IMR-90 (cell line): ENCODE results near the gene IRF6. TPM values are rescaled to one million over a fixed set of nuclear protein-coding genes. Genes with fewer than 3 reads are reported as not detected.

Source experiments
- ATAC-seq: fragments of 200-7000 bp; cut with Tn5 transposase; 2 replicates; pipeline ENCODE4 v1.9.1; 2020; ENCODE audit warnings: low read depth, mild to moderate bottlenecking, moderate library complexity
- BruUV-seq: library from RNA; stranded (reverse); fragments of 400-500 nt; replicated peaks from 2 replicates; lab custom pipeline; 2021; lab: Mats Ljungman, UMichigan
- CTCF ChIA-PET: fragments of 300-600 bp; formaldehyde crosslinking; extraction: SDS; loops from one replicate; lab custom pipeline; 2021; ENCODE audit warnings: antibody characterized with exemption; lab: Yijun Ruan, JAX
- POLR2A ChIA-PET: fragments of 300-600 bp; sonication (Branson Sonifier 250); formaldehyde crosslinking; loops from one replicate; lab custom pipeline; 2022; ENCODE audit warnings: antibody characterized with exemption; ENCODE audit not compliant: unreplicated experiment; lab: Charles Lee
- DNase-seq: peaks from one replicate; pipeline ENCODE4 v3.0.0; 2013
- H2AFZ ChIP-seq: replicated peaks from 2 replicates; pipeline ENCODE3; 2013; ENCODE audit warnings: low read length, mild to moderate bottlenecking; ENCODE audit not compliant: poor library complexity
- H2AK5ac ChIP-seq: 2 replicates; pipeline ENCODE4 v1.6.1; 2013; ENCODE audit warnings: low read depth, low read length, inconsistent platforms
- H2AK9ac ChIP-seq: replicated peaks from 2 replicates; pipeline ENCODE3; 2013; ENCODE audit warnings: mild to moderate bottlenecking, low read depth, low read length, moderate library complexity; ENCODE audit not compliant: poor library complexity
- H2BK120ac ChIP-seq: 2 replicates; pipeline ENCODE4 v1.6.1; 2013; ENCODE audit warnings: low read depth, low read length, inconsistent platforms
- H2BK15ac ChIP-seq: 3 replicates; pipeline ENCODE4 v1.6.1; 2013; ENCODE audit warnings: low read depth, low read length, inconsistent platforms
- H2BK20ac ChIP-seq: 2 replicates; pipeline ENCODE4 v1.6.1; 2013; ENCODE audit warnings: low read depth, mild to moderate bottlenecking, inconsistent platforms, low read length, moderate library complexity
- H2BK5ac ChIP-seq: 2 replicates; pipeline ENCODE4 v1.6.1; 2013; ENCODE audit warnings: mild to moderate bottlenecking, low read depth, low read length, inconsistent platforms; ENCODE audit not compliant: poor library complexity, severe bottlenecking
- H3K14ac ChIP-seq: replicated peaks from 2 replicates; pipeline ENCODE4 v1.6.1; 2013; ENCODE audit warnings: low read depth, low read length, inconsistent platforms
- H3K18ac ChIP-seq: 2 replicates; pipeline ENCODE4 v1.6.1; 2013; ENCODE audit warnings: low read depth, low read length, control low read depth
- H3K23ac ChIP-seq: 2 replicates; pipeline ENCODE4 v1.6.1; 2013; ENCODE audit warnings: low read depth, low read length, inconsistent platforms
- H3K27ac ChIP-seq: 2 replicates; pipeline ENCODE4 v1.5.1; 2013; ENCODE audit warnings: mild to moderate bottlenecking, control low read depth, low read length; ENCODE audit not compliant: insufficient read depth
- H3K27me3 ChIP-seq: 2 replicates; pipeline ENCODE4 v1.6.1; 2013; ENCODE audit warnings: low read length; ENCODE audit not compliant: control insufficient read depth, insufficient read depth
- H3K36me3 ChIP-seq: 2 replicates; pipeline ENCODE4 v1.6.1; 2013; ENCODE audit warnings: low read length, mixed read lengths; ENCODE audit not compliant: control insufficient read depth, insufficient read depth
- H3K4ac ChIP-seq: 2 replicates; pipeline ENCODE4 v1.6.1; 2013; ENCODE audit warnings: low read depth, low read length, inconsistent platforms
- H3K4me1 ChIP-seq: 2 replicates; pipeline ENCODE4 v1.6.1; 2013; ENCODE audit warnings: low read length, mixed read lengths; ENCODE audit not compliant: control insufficient read depth, insufficient read depth
- H3K4me2 ChIP-seq: 2 replicates; pipeline ENCODE4 v1.6.1; 2013; ENCODE audit warnings: low read depth, mild to moderate bottlenecking, control low read depth, low read length, moderate library complexity
- H3K4me3 ChIP-seq: 2 replicates; pipeline ENCODE4 v1.5.1; 2013; ENCODE audit warnings: low read depth, mild to moderate bottlenecking, control low read depth, low read length, moderate library complexity; ENCODE audit not compliant: insufficient read depth
- H3K56ac ChIP-seq: 2 replicates; pipeline ENCODE4 v1.6.1; 2013; ENCODE audit warnings: low read length, inconsistent platforms; ENCODE audit not compliant: insufficient read depth; ENCODE audit errors: extremely low read depth
- H3K79me1 ChIP-seq, 2 experiments: 2 replicates each; pipeline ENCODE4 v1.6.1; 2013; ENCODE audit warnings: low read length in 2 of 2, inconsistent platforms in 1 of 2, low read depth in 1 of 2
- H3K9ac ChIP-seq: 2 replicates; pipeline ENCODE4 v1.6.1; 2013; ENCODE audit warnings: low read depth, low read length, control low read depth
- H3K9me1 ChIP-seq: 2 replicates; pipeline ENCODE4 v1.6.1; 2013; ENCODE audit warnings: low read length, inconsistent platforms; ENCODE audit not compliant: insufficient read depth
- H3K9me3 ChIP-seq: 2 replicates; pipeline ENCODE4 v1.6.1; 2013; ENCODE audit warnings: low read length; ENCODE audit not compliant: control insufficient read depth, insufficient read depth
- H4K20me1 ChIP-seq: 2 replicates; pipeline ENCODE4 v1.6.1; 2013; ENCODE audit warnings: low read length, inconsistent platforms; ENCODE audit not compliant: insufficient read depth
- H4K5ac ChIP-seq: 2 replicates; pipeline ENCODE4 v1.6.1; 2013; ENCODE audit warnings: mild to moderate bottlenecking, low read depth, low read length, control low read depth
- H4K8ac ChIP-seq, 2 experiments: 2 replicates each; pipeline ENCODE4 v1.6.1; 2013; ENCODE audit warnings: low read depth in 2 of 2, low read length in 2 of 2, control low read depth in 1 of 2, inconsistent platforms in 1 of 2
- H4K91ac ChIP-seq: 2 replicates; pipeline ENCODE4 v1.6.1; 2013; ENCODE audit warnings: low read depth, low read length, inconsistent platforms; ENCODE audit not compliant: insufficient read depth
- BHLHE40 ChIP-seq: fragments of 150-350 bp; IDR thresholded peaks from 2 replicates; pipeline ENCODE4 v1.6.1; 2016; ENCODE audit warnings: mild to moderate bottlenecking, low read depth, low read length
- CEBPB ChIP-seq: IDR thresholded peaks from 2 replicates; pipeline ENCODE4 v1.6.1; 2012; ENCODE audit warnings: low read depth, low read length, improper control_type of control experiment
- CHD1 ChIP-seq: IDR thresholded peaks from 2 replicates; pipeline ENCODE4 v1.6.1; 2012; ENCODE audit warnings: low read depth, low read length, improper control_type of control experiment
- FOS ChIP-seq: fragments of 150-350 bp; IDR thresholded peaks from 2 replicates; pipeline ENCODE4 v1.6.1; 2016; ENCODE audit warnings: low read depth, low read length
- MAFK ChIP-seq: IDR thresholded peaks from 2 replicates; pipeline ENCODE4 v1.6.1; 2012; ENCODE audit warnings: low read depth, low read length, improper control_type of control experiment
- MAZ ChIP-seq: IDR thresholded peaks from 2 replicates; pipeline ENCODE4 v1.6.1; 2012; ENCODE audit warnings: low read depth, mild to moderate bottlenecking, low read length, improper control_type of control experiment, moderate library complexity, borderline replicate concordance
- MXI1 ChIP-seq: IDR thresholded peaks from 2 replicates; pipeline ENCODE4 v1.6.1; 2012; ENCODE audit warnings: low read depth, mild to moderate bottlenecking, low read length, moderate library complexity, borderline replicate concordance
- NFE2L2 ChIP-seq: fragments of 150-350 bp; IDR thresholded peaks from 2 replicates; pipeline ENCODE4 v1.6.1; 2016; ENCODE audit warnings: low read depth, mild to moderate bottlenecking, low read length
- POLR2A ChIP-seq: IDR thresholded peaks from 2 replicates; pipeline ENCODE4 v1.6.1; 2012; ENCODE audit warnings: mild to moderate bottlenecking, low read depth, low read length
- RAD21 ChIP-seq: IDR thresholded peaks from 2 replicates; pipeline ENCODE4 v1.6.1; 2012; ENCODE audit warnings: low read length, improper control_type of control experiment
- RCOR1 ChIP-seq: IDR thresholded peaks from 2 replicates; pipeline ENCODE4 v1.6.1; 2012; ENCODE audit warnings: mild to moderate bottlenecking, low read length, improper control_type of control experiment; ENCODE audit not compliant: insufficient replicate concordance
- RFX5 ChIP-seq: IDR thresholded peaks from 2 replicates; pipeline ENCODE4 v1.8.0; 2012; ENCODE audit warnings: low read depth, mild to moderate bottlenecking, low read length, moderate library complexity
- SMC3 ChIP-seq: fragments of 150-350 bp; IDR thresholded peaks from 2 replicates; pipeline ENCODE4 v1.6.1; 2016; ENCODE audit warnings: low read depth, mild to moderate bottlenecking, antibody characterized with exemption, low read length, moderate library complexity
- USF2 ChIP-seq: fragments of 150-350 bp; IDR thresholded peaks from 2 replicates; pipeline ENCODE4 v1.6.1; 2017; ENCODE audit warnings: mild to moderate bottlenecking, antibody characterized with exemption, low read length, low read depth
- WGBS, 2 experiments: methylation state at CpG; one replicate each; pipeline versions ENCODE4 v1.1.5 to v1.1.7; 2013; ENCODE audit warnings: missing lambda C conversion rate in 2 of 2; ENCODE audit not compliant: insufficient read length in 1 of 2; ENCODE audit errors: extremely low coverage in 2 of 2; 5-methylcytosine and 5-hydroxymethylcytosine counted together
- dilution Hi-C: fragments of 300-500 bp; cut with HindIII; formaldehyde crosslinking; loops from one replicate; pipeline ENCODE4 v1.14.3; 2018; ENCODE audit warnings: low sequenced_read_pairs; ENCODE audit not compliant: unreplicated experiment
- in situ Hi-C: fragments of 300-500 bp; cut with MboI; formaldehyde crosslinking; loops from 3 replicates; pipeline ENCODE4 v1.14.3; 2019; ENCODE audit warnings: low sequenced_read_pairs, inconsistent platforms, mixed read lengths
- intact Hi-C: fragments of 100-400 bp; cut with micrococcal nuclease; formaldehyde crosslinking; loops from 2 replicates; pipeline ENCODE4 v1.10.0; 2022
- polyA plus RNA-seq, 3 experiments: library from polyadenylated mRNA; depleted of rRNA; stranded (reverse); fragments of >200 nt; gene quantifications; 2 replicates each; pipeline ENCODE4 v1.2.3, GENCODE V29; 2012; ENCODE audit warnings: low replicate concordance in 1 of 3
- total RNA-seq: library from RNA; depleted of rRNA; stranded (reverse); fragments of >200 nt; gene quantifications from 2 replicates; pipeline ENCODE4 v1.2.3, GENCODE V29; 2012
- TF ChIP-seq, protein P1 (sequence below): fragments of 150-350 bp; IDR thresholded peaks from 2 replicates; pipeline ENCODE4 v1.6.1; 2016; ENCODE audit warnings: low read depth, mild to moderate bottlenecking, low read length, moderate library complexity, borderline replicate concordance
- TF ChIP-seq, protein P2 (sequence below): conservative IDR thresholded peaks from 2 replicates; pipeline ENCODE4 v1.5.1; 2012; ENCODE audit warnings: mild to moderate bottlenecking, low read depth, low read length, improper control_type of control experiment

Gene IRF6
- total and polyA plus RNA-seq, 2 of the 4 experiments (the other 2 are of a cell fraction): 1.2 to 2.9 TPM

DNA sequence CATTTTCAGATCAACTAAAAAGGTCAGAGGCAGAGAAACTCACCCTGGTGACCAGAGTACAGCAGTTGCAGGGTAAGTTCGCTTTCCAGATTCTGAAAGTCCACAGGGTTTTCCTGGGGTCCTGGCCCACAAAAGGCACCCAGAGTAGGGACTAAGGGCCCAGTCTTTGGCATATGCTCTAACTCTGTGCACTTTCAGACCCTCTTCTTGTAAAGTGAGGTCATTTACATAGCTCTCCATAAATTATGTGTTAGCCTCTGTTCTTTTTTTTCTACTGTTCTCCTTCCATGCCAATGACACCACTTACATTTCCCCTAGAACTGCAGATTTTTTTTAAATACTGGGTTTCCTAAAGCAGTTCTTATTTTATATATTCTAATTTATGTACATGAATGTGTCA lies 27.8 kb downstream of the IRF6 start:
- Histone ChIP-seq H2AFZ (no peak overlapping the region), H3K56ac (no peak overlapping the region), H3K14ac (no peak overlapping the region), H4K20me1 (no peaks in the 10 kb centered on the region), H3K18ac (no peak overlapping the region), H3K79me1 (peaks cover 6 to 8% of the 10 kb centered on the region in 2 experiments; a peak in 3 of 4 replicates), H4K5ac (no peak overlapping the region), H3K9me1 (peaks cover 3% of the 10 kb centered on the region; the same call in 1 of the 2 replicates), H3K27ac (no peak overlapping the region), H3K23ac (no peak overlapping the region), H3K4me1 (no peaks in the 10 kb centered on the region), H2BK120ac (no peak overlapping the region), H2BK20ac (no peak overlapping the region), H2AK5ac (no peak overlapping the region), H3K9me3 (no peaks in the 10 kb centered on the region), H3K4me2 (no peak overlapping the region), H4K91ac (no peak overlapping the region), H2BK5ac (no peak overlapping the region), H4K8ac (no peak overlapping the region), H3K27me3 (no peaks in the 10 kb centered on the region), H2BK15ac (no peak overlapping the region), H3K36me3 (no peaks in the 10 kb centered on the region), H3K9ac (no peak overlapping the region), H2AK9ac (no peak overlapping the region), H3K4me3 (no peak overlapping the region), H3K4ac (no peak overlapping the region)
- ATAC-seq: no peak
- BruUV-seq: no TSS peak
- dilution Hi-C loops (no loop called here), in situ Hi-C loops (no loop called here), intact Hi-C loops (no loop called here)
- TF ChIP-seq NFE2L2 (no peak), CEBPB (no peak), RFX5 (no peak), MXI1 (no peak), RCOR1 (no peak), MAFK (no peak), USF2 (no peak), FOS (no peak), POLR2A (no peak), CHD1 (no peak), SMC3 (no peak), RAD21 (no peak), BHLHE40 (no peak), MAZ (no peak)
- TF ChIP-seq, protein P1, sequence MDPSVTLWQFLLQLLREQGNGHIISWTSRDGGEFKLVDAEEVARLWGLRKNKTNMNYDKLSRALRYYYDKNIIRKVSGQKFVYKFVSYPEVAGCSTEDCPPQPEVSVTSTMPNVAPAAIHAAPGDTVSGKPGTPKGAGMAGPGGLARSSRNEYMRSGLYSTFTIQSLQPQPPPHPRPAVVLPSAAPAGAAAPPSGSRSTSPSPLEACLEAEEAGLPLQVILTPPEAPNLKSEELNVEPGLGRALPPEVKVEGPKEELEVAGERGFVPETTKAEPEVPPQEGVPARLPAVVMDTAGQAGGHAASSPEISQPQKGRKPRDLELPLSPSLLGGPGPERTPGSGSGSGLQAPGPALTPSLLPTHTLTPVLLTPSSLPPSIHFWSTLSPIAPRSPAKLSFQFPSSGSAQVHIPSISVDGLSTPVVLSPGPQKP: no peak
- TF ChIP-seq, protein P2, sequence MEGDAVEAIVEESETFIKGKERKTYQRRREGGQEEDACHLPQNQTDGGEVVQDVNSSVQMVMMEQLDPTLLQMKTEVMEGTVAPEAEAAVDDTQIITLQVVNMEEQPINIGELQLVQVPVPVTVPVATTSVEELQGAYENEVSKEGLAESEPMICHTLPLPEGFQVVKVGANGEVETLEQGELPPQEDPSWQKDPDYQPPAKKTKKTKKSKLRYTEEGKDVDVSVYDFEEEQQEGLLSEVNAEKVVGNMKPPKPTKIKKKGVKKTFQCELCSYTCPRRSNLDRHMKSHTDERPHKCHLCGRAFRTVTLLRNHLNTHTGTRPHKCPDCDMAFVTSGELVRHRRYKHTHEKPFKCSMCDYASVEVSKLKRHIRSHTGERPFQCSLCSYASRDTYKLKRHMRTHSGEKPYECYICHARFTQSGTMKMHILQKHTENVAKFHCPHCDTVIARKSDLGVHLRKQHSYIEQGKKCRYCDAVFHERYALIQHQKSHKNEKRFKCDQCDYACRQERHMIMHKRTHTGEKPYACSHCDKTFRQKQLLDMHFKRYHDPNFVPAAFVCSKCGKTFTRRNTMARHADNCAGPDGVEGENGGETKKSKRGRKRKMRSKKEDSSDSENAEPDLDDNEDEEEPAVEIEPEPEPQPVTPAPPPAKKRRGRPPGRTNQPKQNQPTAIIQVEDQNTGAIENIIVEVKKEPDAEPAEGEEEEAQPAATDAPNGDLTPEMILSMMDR: no peak
- ChIA-PET POLR2A (no interaction called here), CTCF (no interaction called here)
- 86% methylated on average over 1 of the region's 1 CpG; no CpG with 5 or more reads in 1 of the 2 experiments for WGBS, 2 experiments
- DNase-seq: no peak
